ENCODE measurements around the gene INSR. TPM values are rescaled to one million over a fixed set of nuclear protein-coding genes. Genes with fewer than 3 reads are reported as not detected.

Gene INSR
- total RNA-seq, 1 experiment from 2014 or later = 0.11 TPM

DNA sequence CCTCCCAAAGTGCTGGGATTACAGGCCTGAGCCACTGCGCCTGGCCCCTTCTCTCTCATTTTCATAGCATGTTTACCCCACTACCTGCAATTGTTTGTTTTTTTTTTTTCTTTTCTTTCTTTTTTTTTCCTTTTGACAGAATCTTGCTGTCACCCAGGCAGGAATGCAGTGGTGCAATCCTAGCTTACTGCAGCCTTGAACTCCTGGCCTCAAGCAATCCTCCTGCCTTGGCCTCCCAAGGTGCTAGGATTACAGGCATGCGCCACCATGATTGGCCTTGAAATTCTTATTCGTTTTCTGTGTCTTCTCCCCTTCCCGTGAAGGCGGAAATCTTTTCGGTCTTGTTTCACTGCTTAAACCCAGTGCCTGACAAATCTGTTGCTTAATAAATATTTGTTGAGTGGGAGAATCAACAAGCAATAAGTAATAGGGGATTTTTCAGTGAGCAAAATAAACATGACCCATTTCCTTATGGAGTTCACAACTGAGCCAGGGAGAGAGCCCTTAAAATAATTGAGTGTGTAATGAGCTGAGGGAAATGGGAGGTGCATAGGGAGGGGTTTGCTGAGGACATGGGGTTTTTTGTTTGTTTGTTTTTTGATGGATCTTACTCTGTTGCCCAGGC, 1.8 kb upstream of the INSR start:
- no peak for DNase-seq (ENCODE audit: low read depth)

GRCh38 chr19:7294558-7295212, 471 bp upstream of the INSR start:
- no peak for DNase-seq (ENCODE audit: low read depth)

- no peak for DNase-seq (ENCODE audit: low read depth)
Measured at GRCh38 chr19:7292950-7293761, 1.1 kb downstream of the INSR start.

- no peak for DNase-seq (ENCODE audit: low read depth)
Measured at GRCh38 chr19:7292352-7292949, 1.8 kb downstream of the INSR start.

DNA sequence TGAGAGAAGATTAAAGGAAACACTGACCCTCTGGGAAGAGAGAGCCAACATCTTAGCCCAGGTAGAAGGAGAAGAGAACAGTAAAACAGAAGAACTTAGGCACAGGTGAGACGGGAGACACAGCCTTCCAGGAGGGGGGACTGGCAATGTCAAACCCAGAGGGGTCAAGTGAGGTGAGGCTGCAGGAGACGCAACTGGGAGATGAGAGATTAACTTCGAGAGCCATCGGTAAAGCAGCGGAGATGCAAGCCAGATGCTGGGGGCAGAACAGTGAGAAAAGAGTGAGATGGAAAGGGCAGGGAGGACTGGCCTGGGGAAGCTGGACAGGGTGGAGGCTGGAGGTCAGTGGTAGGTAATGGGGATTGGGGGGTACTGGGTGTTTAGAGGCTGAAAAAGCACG, 5.2 kb downstream of the INSR start:
- DNase-seq (ENCODE audit: low read depth) = no peak

- no peak for DNase-seq (ENCODE audit: low read depth)
Measured at GRCh38 chr19:7288131-7288530, 6.1 kb downstream of the INSR start.

DNA sequence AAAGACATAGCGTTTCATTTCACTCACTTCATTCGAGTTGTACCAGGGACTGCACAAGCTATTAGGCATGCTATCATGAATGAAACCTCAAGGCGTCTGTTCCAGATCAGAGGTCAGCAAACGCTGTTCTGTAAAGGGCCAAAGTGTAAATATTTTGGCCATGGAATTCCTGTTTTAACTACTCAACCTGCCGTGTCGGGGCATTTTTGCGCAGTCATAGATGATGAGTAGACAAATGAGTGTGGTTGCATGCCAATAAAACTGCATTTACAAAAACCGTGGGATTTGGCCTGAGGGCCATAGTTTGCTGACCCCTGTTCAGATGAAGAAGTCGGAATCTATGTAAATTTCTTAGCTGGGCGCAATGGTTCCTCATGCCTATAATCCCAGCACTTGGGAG, 6.5 kb downstream of the INSR start:
- no peak for DNase-seq (ENCODE audit: low read depth)

DNA sequence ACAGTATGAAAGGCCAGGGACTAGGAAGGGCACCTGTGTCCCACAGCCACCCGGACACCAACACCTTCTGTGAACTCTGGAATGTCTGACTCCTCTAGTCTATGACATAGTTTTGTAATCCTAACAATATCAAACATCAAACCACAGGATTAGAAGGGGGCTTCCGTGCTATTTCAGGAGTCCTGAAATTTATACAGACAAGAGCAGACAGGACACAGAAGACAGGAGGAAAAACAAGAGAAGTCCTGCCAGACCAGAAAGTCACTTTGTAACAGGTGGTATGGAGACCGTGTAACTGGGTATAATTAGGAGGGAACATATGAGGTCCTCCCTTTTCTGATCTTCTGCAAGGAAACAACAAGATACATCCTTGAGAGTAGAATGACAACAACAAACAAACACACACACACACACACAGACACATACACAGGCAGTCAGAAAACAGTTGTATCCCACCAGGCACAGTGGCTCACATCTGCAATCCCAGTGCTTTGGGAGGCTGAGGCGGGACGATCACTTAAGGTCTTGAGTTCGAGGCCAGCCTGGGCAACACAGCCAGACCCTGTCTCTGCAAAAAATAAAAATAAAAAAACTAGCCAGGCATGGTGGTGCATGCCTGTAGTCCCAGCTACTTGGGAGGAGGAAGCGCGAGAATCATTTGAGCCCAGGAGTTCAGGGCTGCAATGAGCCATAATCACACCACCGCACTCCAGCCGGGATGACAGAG, 13.1 kb downstream of the INSR start:
- DNase-seq (ENCODE audit: low read depth) = no peak

DNA sequence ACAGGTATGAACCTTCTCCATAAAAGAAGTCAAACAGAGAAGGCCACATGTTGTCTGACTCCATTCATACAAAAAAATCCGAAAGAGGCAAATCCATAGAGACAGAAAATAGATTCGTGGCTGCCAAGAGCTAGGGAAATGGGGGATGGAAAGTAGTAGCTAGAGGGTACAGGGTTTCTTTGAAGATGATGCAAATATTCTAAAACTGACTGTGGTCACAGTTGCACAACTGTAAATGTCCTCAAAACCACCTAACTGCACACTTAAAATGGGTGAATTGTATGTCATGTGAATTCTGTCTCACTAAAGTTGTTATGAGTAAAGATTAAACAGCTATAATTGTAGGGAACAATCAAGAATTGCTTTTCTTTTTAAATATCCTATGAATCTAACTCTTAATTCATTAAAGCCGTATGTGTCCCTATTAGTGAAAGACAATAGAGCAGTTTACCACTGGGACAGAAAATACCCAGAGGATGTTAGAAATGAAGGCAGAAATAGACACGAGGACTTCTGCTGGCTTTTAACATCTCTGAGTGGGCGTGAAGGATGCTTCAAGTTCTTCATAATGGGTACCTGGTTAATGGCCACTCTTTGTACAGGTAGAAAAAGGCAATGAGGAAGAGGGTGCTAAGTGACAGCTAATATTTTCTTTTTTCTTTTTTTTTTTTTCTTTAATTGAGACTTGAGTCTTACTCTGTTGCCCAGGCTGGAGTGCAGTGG, 21.2 kb downstream of the INSR start:
- DNase-seq (ENCODE audit: low read depth) = no peak

DNA sequence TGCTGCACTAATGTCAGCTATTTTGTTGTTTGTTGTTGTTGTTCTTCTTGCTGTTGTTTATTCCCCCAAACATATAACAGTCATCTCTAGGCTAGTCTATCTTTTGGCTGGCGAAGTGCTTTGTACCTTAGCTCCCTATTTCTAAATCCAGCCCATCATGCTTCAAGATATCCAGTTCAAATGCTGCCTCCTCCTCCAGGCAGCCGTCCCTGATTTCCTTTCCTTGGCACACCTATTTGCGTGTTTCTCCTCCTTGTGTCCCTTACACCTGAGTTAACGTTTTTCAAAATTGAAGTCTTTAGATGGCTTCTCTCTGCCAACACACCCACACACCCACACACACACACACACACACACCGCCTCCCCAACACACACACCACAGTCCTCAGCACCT, 25.5 kb downstream of the INSR start:
- no peak for DNase-seq (ENCODE audit: low read depth)

DNA sequence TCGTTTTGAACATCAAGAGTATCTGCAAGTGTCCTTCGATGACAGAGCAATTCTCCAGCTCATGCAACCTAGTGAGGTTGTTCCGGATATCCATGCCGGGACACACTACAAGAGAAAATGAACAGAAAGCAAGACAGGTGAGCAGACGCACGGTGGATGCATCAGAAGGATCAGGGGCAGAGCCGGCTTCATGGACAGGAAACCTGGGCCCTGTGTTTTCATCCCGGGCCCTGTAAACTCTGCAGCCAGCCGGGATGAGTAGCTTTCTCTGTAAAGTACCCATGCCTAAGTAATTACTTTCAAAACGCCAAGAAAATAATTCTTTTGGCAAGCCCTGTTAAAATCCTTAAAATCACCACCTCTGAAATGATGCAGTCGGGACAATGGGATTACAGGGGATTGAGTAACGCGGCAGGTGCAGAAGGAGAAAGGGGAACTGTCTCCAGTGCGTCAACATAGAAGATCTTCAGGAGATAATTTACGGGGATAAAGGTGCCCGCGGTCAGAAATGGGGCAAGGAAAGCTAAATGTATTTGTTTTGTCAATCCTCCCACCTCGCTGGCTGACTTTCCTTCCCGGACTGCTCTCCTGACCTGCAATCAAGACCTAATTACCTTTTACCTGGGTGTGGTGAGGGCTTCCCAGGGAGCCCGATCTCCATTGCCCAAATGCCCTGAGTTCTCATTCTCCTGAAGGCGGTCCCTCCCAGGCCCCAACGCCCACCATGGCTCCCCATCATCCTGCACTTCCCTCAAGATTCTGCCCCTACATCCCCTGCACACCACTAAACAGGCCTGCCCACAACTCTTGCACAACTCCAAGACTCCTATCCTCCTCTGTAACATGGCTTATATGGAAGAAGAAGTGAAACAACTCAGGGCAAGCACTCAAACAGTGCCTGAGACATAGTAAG, 26.2 kb downstream of the INSR start:
- no peak for DNase-seq (ENCODE audit: low read depth)

GRCh38 chr19:7266832-7267231, 27.4 kb downstream of the INSR start:
- no peak for DNase-seq (ENCODE audit: low read depth)

GRCh38 chr19:7265963-7266362, 28.3 kb downstream of the INSR start:
- DNase-seq (ENCODE audit: low read depth) = no peak

DNA sequence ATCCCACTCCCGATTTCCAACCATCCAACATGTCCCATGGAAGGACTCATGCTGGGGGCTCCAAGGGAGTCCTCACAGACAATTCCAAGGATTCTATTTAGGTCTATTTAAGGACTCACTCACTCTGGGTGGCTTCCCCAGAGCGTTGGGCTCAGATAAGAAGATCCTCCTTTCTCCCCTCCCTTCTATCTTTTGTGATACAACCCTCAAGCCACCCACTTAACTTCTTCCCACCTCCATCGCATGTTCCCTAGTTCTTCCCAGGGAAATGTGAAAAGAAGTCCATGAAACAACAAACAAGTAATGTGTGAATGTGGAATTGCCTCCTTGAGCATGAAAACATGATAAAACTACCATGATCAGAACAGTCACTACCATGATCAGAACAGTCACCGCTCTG, 29.4 kb downstream of the INSR start:
- no peak for DNase-seq (ENCODE audit: low read depth)

DNA sequence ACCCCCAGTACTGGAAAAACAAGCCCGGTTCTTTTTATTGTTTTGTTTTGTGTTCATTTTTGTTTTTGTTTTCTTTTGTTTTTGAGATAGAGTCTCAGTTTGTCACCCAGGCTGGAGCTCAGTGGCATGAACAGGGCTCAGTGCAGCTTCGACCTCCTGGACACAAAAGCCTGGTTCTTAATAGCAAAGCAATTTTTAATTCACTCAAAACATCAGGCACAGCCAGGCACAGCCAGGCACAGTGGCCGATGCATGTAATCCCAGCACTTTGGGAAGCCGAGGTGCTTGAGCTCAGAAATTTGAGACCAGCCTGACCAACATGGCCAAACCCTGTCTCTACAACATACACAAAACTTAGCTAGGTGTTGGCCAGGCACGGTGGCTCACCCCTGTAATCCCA, 30.7 kb downstream of the INSR start:
- no peak for DNase-seq (ENCODE audit: low read depth)

DNA sequence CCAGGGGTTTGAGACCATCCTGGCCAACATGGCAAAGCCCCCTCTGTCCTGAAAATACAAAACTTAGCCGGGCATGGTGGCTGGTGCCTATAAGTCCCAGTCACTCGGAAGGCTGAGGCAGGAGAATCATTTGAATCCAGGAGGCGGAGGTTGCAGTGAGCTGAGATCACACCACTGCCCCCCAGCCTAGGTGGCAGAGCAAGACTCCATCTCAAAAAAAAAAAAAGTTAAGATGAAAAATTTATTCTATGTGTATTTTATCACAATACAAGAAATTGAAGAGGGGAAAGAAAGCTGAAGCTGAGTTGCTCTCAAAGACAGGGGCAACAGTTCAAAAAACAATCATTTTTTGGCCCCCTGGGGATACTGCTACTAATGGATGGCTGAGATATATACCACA, 31.1 kb downstream of the INSR start:
- no peak for DNase-seq (ENCODE audit: low read depth)

DNA sequence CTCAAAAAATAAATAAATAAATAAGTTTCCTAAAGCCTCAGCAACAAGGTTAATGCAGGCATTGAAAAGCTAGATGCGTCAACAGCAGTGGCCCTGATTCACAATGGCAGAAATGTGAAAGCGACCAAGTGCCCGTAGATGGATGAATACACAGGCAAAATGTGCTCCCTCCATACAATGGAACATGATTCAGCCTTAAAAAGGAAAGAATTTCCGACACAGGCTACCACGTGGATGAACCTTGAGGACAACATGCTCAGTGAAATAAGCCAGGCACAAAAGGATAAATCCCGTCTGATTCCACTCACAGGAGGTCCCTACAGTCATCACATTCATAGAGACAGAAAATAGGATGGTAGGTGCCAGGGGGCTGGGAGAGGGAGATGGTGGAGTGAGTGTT, 31.7 kb downstream of the INSR start:
- no peak for DNase-seq (ENCODE audit: low read depth)

DNA sequence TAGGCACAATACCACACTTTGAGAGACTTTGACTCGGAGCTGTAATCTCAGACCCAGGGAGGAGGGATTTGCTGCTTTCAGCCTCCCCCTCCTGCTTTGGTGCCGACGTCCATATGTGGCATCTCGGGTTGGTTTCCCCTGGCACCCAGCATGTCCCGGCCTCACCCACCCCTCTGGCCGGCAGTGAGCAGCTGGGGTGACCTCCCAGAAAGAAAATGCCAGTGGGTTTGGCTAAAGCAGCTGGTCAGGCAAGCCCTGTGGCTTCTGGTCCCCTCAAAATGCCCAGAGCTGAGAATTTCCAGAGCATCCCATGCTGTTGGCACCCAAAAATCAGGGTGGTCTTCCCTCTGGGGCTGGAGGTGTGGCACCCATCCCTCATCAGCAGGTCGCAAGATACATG, 34.1 kb downstream of the INSR start:
- DNase-seq (ENCODE audit: low read depth) = no peak

DNA sequence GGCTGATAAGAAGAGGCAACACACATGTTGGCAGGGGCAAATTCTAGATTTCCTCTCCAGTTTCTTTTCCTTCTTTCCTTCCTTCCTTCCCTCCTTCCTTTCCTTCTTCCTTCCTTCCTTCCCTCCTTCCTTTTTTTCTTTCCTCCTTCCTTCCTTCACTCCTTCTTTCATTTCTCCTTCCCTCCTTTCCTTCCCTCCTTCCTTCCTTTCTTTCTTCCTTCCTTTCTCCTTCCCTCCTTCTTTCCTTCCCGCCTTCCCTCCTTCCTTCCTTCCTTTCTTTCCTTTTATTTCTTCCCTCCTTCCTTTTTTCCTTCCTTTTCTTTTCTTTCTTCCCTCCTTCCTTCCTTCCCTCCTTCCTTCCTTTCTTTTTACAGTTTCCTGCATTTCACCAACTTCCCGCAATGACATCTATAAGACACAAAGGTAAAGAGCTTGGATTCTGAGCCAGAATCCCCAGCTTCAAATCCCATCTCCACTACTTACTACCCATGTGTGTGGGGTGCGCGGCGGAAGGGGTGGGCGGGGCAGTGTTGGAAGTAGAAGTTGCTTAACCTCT, 35.3 kb downstream of the INSR start:
- DNase-seq (ENCODE audit: low read depth) = no peak
